H1 (cell line): Measurements from ENCODE around the gene TJP2. TPM values are rescaled to one million over a fixed set of nuclear protein-coding genes. Genes with fewer than 3 reads are reported as not detected.

Source experiments
- CTCF ChIA-PET: fragments of 300-600 bp; sonication (Branson Sonifier 250); formaldehyde crosslinking; loops from one replicate; lab custom pipeline; 2021; ENCODE audit not compliant: partially characterized antibody; lab: Charles Lee
- POLR2A ChIA-PET: fragments of 300-600 bp; sonication (Branson Sonifier 250); formaldehyde crosslinking; loops from one replicate; lab custom pipeline; 2021; ENCODE audit warnings: inconsistent platforms; ENCODE audit not compliant: partially characterized antibody; lab: Charles Lee
- DNase-seq, 2 experiments: peaks; one replicate each; pipeline versions ENCODE4 v3.0.0 to v3.0.0-alpha.2; 2010 to 2022; ENCODE audit warnings: low spot score in 2 of 2, low read depth in 1 of 2, mixed read lengths in 1 of 2
- FAIRE-seq: peaks from 2 replicates; lab custom pipeline; 2011; peaks lifted over from hg19 to GRCh38; lab: Jason Lieb, UNC
- H2AFZ ChIP-seq: 2 replicates; pipeline ENCODE4 v1.8.1; 2012; ENCODE audit warnings: low read length, inconsistent platforms
- H2AK5ac ChIP-seq: 2 replicates; pipeline ENCODE4 v1.6.1; 2013; ENCODE audit warnings: low read depth, low read length
- H2BK120ac ChIP-seq: replicated peaks from 2 replicates; pipeline ENCODE3; 2013; ENCODE audit warnings: low read depth, low read length, inconsistent platforms
- H2BK12ac ChIP-seq: 2 replicates; pipeline ENCODE4 v1.6.1; 2013; ENCODE audit warnings: low read depth, low read length
- H2BK15ac ChIP-seq: 2 replicates; pipeline ENCODE4 v1.6.1; 2013; ENCODE audit warnings: low read length
- H2BK20ac ChIP-seq: 2 replicates; pipeline ENCODE4 v1.6.1; 2013; ENCODE audit warnings: low read length
- H2BK5ac ChIP-seq: 2 replicates; pipeline ENCODE4 v1.6.1; 2013; ENCODE audit warnings: low read depth, low read length
- H3K14ac ChIP-seq: 2 replicates; pipeline ENCODE4 v1.6.1; 2013; ENCODE audit warnings: inconsistent platforms; ENCODE audit not compliant: insufficient read length
- H3K18ac ChIP-seq: 2 replicates; pipeline ENCODE4 v1.6.1; 2013; ENCODE audit warnings: low read length; ENCODE audit errors: extremely low read depth
- H3K23ac ChIP-seq: 2 replicates; pipeline ENCODE4 v1.6.1; 2013; ENCODE audit warnings: inconsistent platforms; ENCODE audit not compliant: insufficient read length
- H3K23me2 ChIP-seq: 2 replicates; pipeline ENCODE4 v1.6.1; 2013; ENCODE audit warnings: low read depth, low read length
- H3K27ac ChIP-seq: 2 replicates; pipeline ENCODE4 v1.6.1; 2011; ENCODE audit warnings: low read depth, low read length, inconsistent platforms
- H3K27me3 ChIP-seq, 4 experiments: replicated peaks in 1 of 4; 1 replicate in 1 of 4; 2 replicates in 3 of 4; pipeline versions ENCODE4 v1.6.1 to v1.8.1; 2011 to 2013; ENCODE audit warnings: low read length in 3 of 4, mild to moderate bottlenecking in 3 of 4, inconsistent platforms in 2 of 4, mixed read lengths in 2 of 4, moderate library complexity in 1 of 4; ENCODE audit not compliant: control insufficient read depth in 3 of 4, insufficient read depth in 3 of 4; ENCODE audit errors: extremely low read depth in 1 of 4
- H3K36me3 ChIP-seq, 4 experiments: 2 replicates each; pipeline versions ENCODE4 v1.6.1 to v1.8.1; 2011 to 2013; ENCODE audit warnings: mild to moderate bottlenecking in 4 of 4, low read length in 3 of 4, moderate library complexity in 2 of 4, control low read depth in 1 of 4, inconsistent platforms in 1 of 4; ENCODE audit not compliant: insufficient read depth in 4 of 4, control insufficient read depth in 2 of 4
- H3K4ac ChIP-seq: replicated peaks from 2 replicates; pipeline ENCODE3; 2013; ENCODE audit warnings: low read length, low read depth, mixed read lengths, inconsistent platforms; ENCODE audit not compliant: insufficient read length
- H3K4me1 ChIP-seq, 4 experiments: replicated peaks in 1 of 4; 1 replicate in 1 of 4; 2 replicates in 3 of 4; pipeline versions ENCODE4 v1.6.1 to v1.8.1; 2011 to 2013; ENCODE audit warnings: low read length in 3 of 4, inconsistent platforms in 2 of 4, mixed read lengths in 1 of 4; ENCODE audit not compliant: insufficient read depth in 4 of 4, control insufficient read depth in 3 of 4
- H3K4me2 ChIP-seq, 2 experiments: 2 replicates each; pipeline versions ENCODE4 v1.6.1 to v1.8.1; 2011 to 2013; ENCODE audit warnings: low read depth in 2 of 2, low read length in 2 of 2, control low read depth in 1 of 2, inconsistent platforms in 1 of 2, mild to moderate bottlenecking in 1 of 2; ENCODE audit not compliant: insufficient read depth in 1 of 2
- H3K4me3 ChIP-seq, 4 experiments: fragments of 200-600, 300-600 bp in 1 of 4; sonication (generic), shearing (Covaris generic), sonication (Bioruptor Twin) in 1 of 4; 2 replicates each; pipeline versions ENCODE4 v1.5.1 to v1.8.1; 2011 to 2016; ENCODE audit warnings: low read length in 4 of 4, low read depth in 3 of 4, control low read depth in 2 of 4, inconsistent platforms in 2 of 4, mild to moderate bottlenecking in 2 of 4, mixed read lengths in 1 of 4, moderate library complexity in 1 of 4; ENCODE audit not compliant: insufficient read depth in 2 of 4; ENCODE audit errors: extremely low read depth in 1 of 4
- H3K56ac ChIP-seq: replicated peaks from 2 replicates; pipeline ENCODE3; 2013; ENCODE audit warnings: low read depth, mild to moderate bottlenecking, mixed read lengths, low read length, inconsistent platforms; ENCODE audit not compliant: insufficient read length
- H3K79me1 ChIP-seq: 2 replicates; pipeline ENCODE4 v1.6.1; 2013; ENCODE audit warnings: low read depth, low read length, control low read depth
- H3K79me2 ChIP-seq, 2 experiments: 2 replicates each; pipeline versions ENCODE4 v1.6.1 to v1.8.1; 2012 to 2013; ENCODE audit warnings: low read length in 2 of 2, mild to moderate bottlenecking in 2 of 2, inconsistent platforms in 1 of 2; ENCODE audit not compliant: insufficient read depth in 2 of 2, control insufficient read depth in 1 of 2
- H3K9ac ChIP-seq, 4 experiments: replicated peaks in 1 of 4; 1 replicate in 1 of 4; 2 replicates in 3 of 4; pipeline versions ENCODE4 v1.6.1 to v1.8.1; 2011 to 2013; ENCODE audit warnings: low read depth in 3 of 4, low read length in 3 of 4, control low read depth in 2 of 4, mild to moderate bottlenecking in 2 of 4, moderate library complexity in 2 of 4, inconsistent platforms in 1 of 4; ENCODE audit errors: extremely low read depth in 1 of 4
- H3K9me3 ChIP-seq, 2 experiments: 2 replicates each; pipeline versions ENCODE4 v1.6.1 to v1.8.1; 2012 to 2013; ENCODE audit warnings: mild to moderate bottlenecking in 2 of 2, moderate library complexity in 2 of 2, control low read depth in 1 of 2, inconsistent platforms in 1 of 2, low read depth in 1 of 2, low read length in 1 of 2, mixed read lengths in 1 of 2; ENCODE audit not compliant: insufficient read depth in 2 of 2
- H4K20me1 ChIP-seq, 2 experiments: replicated peaks in 1 of 2; 2 replicates each; pipeline versions ENCODE3 to v1.8.1; 2011 to 2013; ENCODE audit warnings: inconsistent platforms in 2 of 2, low read length in 2 of 2, mild to moderate bottlenecking in 1 of 2; ENCODE audit not compliant: insufficient read depth in 2 of 2, control insufficient read depth in 1 of 2
- H4K5ac ChIP-seq: 2 replicates; pipeline ENCODE4 v1.6.1; 2013; ENCODE audit warnings: low read length, low read depth, mixed read lengths, inconsistent platforms; ENCODE audit not compliant: insufficient read length
- H4K8ac ChIP-seq: 2 replicates; pipeline ENCODE4 v1.8.0; 2013; ENCODE audit warnings: mild to moderate bottlenecking, moderate library complexity, low read length, inconsistent platforms; ENCODE audit not compliant: insufficient read depth; ENCODE audit errors: extremely low read depth
- H4K91ac ChIP-seq: replicated peaks from 2 replicates; pipeline ENCODE3; 2013; ENCODE audit warnings: low read length, mixed read lengths, inconsistent platforms; ENCODE audit not compliant: insufficient read length
- FOSL1 ChIP-seq: IDR thresholded peaks from 2 replicates; pipeline ENCODE4 v1.6.1; 2011; ENCODE audit warnings: mild to moderate bottlenecking, low read depth, low read length, moderate library complexity; ENCODE audit not compliant: insufficient read depth
- GABPA ChIP-seq: IDR thresholded peaks from 2 replicates; pipeline ENCODE4 v1.6.1; 2011; ENCODE audit warnings: mild to moderate bottlenecking, low read length, moderate library complexity, borderline replicate concordance; ENCODE audit not compliant: insufficient read depth
- KDM1A ChIP-seq: fragments of 200-600, 300-600 bp; sonication (generic); IDR thresholded peaks from 2 replicates; pipeline ENCODE4 v1.7.1; 2016; ENCODE audit warnings: mild to moderate bottlenecking, low read length, borderline replicate concordance
- whole genome bisulfite sequencing, 2 experiments: shearing (Covaris generic) in 1 of 2; methylation state at CpG; one replicate each; pipeline versions ENCODE4 v1.1.6 to v1.1.7; 2013 to 2015; ENCODE audit warnings: low lambda C conversion rate in 2 of 2, mixed read lengths in 2 of 2, inconsistent platforms in 1 of 2, low coverage in 1 of 2, missing lambda C conversion rate in 1 of 2; ENCODE audit not compliant: insufficient replicate concordance in 2 of 2, insufficient coverage in 1 of 2, insufficient read length in 1 of 2; ENCODE audit errors: extremely low coverage in 1 of 2, missing lambda C conversion rate in 1 of 2; 5-methylcytosine and 5-hydroxymethylcytosine counted together
- polyA plus RNA-seq, 7 experiments: library from polyadenylated mRNA; depleted of rRNA in 3 of 7; stranded (reverse) in 5 of 7; unstranded in 2 of 7; fragments of >200 nt in 5 of 7; fragments of 200-250 nt in 2 of 7; gene quantifications; 1 replicate in 5 of 7; 2 replicates in 1 of 7; 4 replicates in 1 of 7; pipeline versions ENCODE4 v1.2.1 to v1.2.3, GENCODE V29; 2011 to 2013; ENCODE audit warnings: missing spikeins in 2 of 7, mixed read lengths in 2 of 7
- total RNA-seq: library from RNA; stranded (reverse); fragmentation: NEBNext Ultra II Directional; extraction: Animal tissue kit (Norgen Biotek cat#: 25700); gene quantifications from 2 replicates; pipeline ENCODE4 v1.2.1, GENCODE V29; 2021
- TF ChIP-seq, protein P1 (sequence below): IDR thresholded peaks from 2 replicates; pipeline ENCODE4 v1.6.1; 2011; ENCODE audit warnings: low read length, improper control_type of control experiment
- TF ChIP-seq, protein P2 (sequence below): IDR thresholded peaks from 2 replicates; pipeline ENCODE4 v1.6.1; 2012; ENCODE audit warnings: inconsistent platforms

TJP2 gene
- total and polyA plus RNA-seq, 2 of the 8 experiments (the other 6 are each of a cell fraction or from before 2014, with no cell fraction given), result 54.9 to 137 TPM

DNA sequence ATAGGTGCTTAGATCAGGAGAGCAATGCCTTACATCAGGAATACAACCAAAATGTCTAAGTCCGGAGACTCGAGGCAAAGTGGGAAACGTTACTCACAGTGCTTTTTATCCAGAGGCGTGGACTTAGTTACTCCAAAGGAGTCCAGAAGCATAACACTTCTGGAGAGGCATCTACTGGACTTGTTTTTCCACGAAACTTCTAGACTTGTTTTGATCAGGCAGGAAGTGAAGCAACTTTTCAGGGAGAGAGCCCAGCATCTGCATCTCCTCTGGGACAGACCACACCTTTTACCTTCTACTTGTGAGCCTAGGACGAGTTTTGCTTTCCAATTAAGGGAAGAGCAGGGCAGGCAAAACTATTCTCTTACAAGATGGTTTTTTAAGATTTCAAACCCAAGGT is 1.2 kb upstream of the TJP2 start:
- Histone ChIP-seq H3K4me2 (peak overlapping the region; percentile 18 to 70; a peak in 2 of 4 replicates), H4K8ac (no peak overlapping the region), H2BK12ac (no peak overlapping the region), H3K14ac (no peak overlapping the region), H4K5ac (no peak overlapping the region), H3K4me3 (peak overlapping the region in 1 of 4 experiments; percentile 64; a peak in 2 of 8 replicates), H3K9ac (no peak overlapping the region), H2BK20ac (no peak overlapping the region), H4K91ac (no peak overlapping the region), H4K20me1 (peaks cover 10 to 19% of the 10 kb centered on the region in 2 experiments), H3K79me2 (peaks cover 0 to 56% of the 10 kb centered on the region in 2 experiments; a peak in 3 of 4 replicates), H2BK15ac (no peak overlapping the region), H3K27ac (no peak overlapping the region), H3K27me3 (peaks cover 0 to 7% (median 3%) of the 10 kb centered on the region in 4 experiments; a peak in 3 of 7 replicates), H3K4me1 (peaks cover 8 to 18% (median 16%) of the 10 kb centered on the region in 4 experiments; a peak in 6 of 7 replicates), H3K18ac (no peak overlapping the region), H2BK120ac (no peak overlapping the region), H2AFZ (no peak overlapping the region), H3K23me2 (peaks cover 10% of the 10 kb centered on the region), H2AK5ac (no peak overlapping the region), H3K56ac (no peak overlapping the region), H3K23ac (no peak overlapping the region), H3K79me1 (peaks cover 3% of the 10 kb centered on the region; the same call in 1 of the 2 replicates), H3K9me3 (no peaks in the 10 kb centered on the region), H3K4ac (no peak overlapping the region), H3K36me3 (no peaks in the 10 kb centered on the region), H2BK5ac (no peak overlapping the region)
- no peak for FAIRE-seq
- no peak for DNase-seq
- CTCF ChIA-PET, result no interaction called here
- 78% methylated on average over 6 of the region's 6 CpGs; no CpG with 5 or more reads in 1 of the 2 experiments for WGBS, 2 experiments
- POLR2A ChIA-PET, result interaction anchor here (1.6 to 1.7 kb wide), 2 partner anchors 8 to 52 kb away, joined by 6 to 12 read pairs; no protein-coding TSS in a partner anchor
- TF ChIP-seq GABPA (no peak), KDM1A (no peak), FOSL1 (no peak)
- TF ChIP-seq, protein P1, sequence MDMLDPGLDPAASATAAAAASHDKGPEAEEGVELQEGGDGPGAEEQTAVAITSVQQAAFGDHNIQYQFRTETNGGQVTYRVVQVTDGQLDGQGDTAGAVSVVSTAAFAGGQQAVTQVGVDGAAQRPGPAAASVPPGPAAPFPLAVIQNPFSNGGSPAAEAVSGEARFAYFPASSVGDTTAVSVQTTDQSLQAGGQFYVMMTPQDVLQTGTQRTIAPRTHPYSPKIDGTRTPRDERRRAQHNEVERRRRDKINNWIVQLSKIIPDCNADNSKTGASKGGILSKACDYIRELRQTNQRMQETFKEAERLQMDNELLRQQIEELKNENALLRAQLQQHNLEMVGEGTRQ, result no peak
- TF ChIP-seq, protein P2, sequence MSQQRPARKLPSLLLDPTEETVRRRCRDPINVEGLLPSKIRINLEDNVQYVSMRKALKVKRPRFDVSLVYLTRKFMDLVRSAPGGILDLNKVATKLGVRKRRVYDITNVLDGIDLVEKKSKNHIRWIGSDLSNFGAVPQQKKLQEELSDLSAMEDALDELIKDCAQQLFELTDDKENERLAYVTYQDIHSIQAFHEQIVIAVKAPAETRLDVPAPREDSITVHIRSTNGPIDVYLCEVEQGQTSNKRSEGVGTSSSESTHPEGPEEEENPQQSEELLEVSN, result no peak
